Mononuclear cell (primary cell): ENCODE data around the gene OR52H1. TPM values are rescaled to one million over a fixed set of nuclear protein-coding genes. Genes with fewer than 3 reads are reported as not detected.

Experiments
- H3K27me3 ChIP-seq: 2 replicates; pipeline ENCODE4 v1.6.0; 2011; ENCODE audit warnings: low read length, control low read depth; ENCODE audit not compliant: insufficient read depth
- H3K4me1 ChIP-seq: 2 replicates; pipeline ENCODE4 v1.5.1; 2011; ENCODE audit warnings: mild to moderate bottlenecking, low read length, control low read depth; ENCODE audit not compliant: insufficient read depth
- H3K4me3 ChIP-seq: 2 replicates; pipeline ENCODE4 v1.5.1; 2011; ENCODE audit warnings: mild to moderate bottlenecking, low read length, moderate library complexity
- H3K9me3 ChIP-seq: 2 replicates; pipeline ENCODE4 v1.5.1; 2011; ENCODE audit warnings: low read depth, mild to moderate bottlenecking, control low read depth, low read length
- total RNA-seq: library from RNA; depleted of rRNA; stranded (reverse); fragments of >200 nt; gene quantifications from one replicate; pipeline ENCODE4 v1.2.3, GENCODE V29; 2012

Gene OR52H1
- total RNA-seq, 1 donor, result 0.63 TPM

- Histone ChIP-seq H3K4me1 (no peaks in the 10 kb centered on the region), H3K4me3 (no peak overlapping the region), H3K9me3 (no peaks in the 10 kb centered on the region), H3K27me3 (no peaks in the 10 kb centered on the region)
Measured at GRCh38 chr11:5514841-5515240, 33.5 kb downstream of the OR52H1 start.

- Histone ChIP-seq H3K4me3 (no peak within 1 kb of the TSS), H3K27me3 (no peaks in the 10 kb centered on the region), H3K4me1 (no peaks in the 10 kb centered on the region), H3K9me3 (no peaks in the 10 kb centered on the region)
Measured at GRCh38 chr11:5509803-5510202, 38.5 kb downstream of the OR52H1 start, which contains the start of gene UBQLN3. Gene UBQLN3, minus strand, starts transcription at chr11:5509957. Its CDS starts 399 bp downstream, at chr11:5509558.

DNA sequence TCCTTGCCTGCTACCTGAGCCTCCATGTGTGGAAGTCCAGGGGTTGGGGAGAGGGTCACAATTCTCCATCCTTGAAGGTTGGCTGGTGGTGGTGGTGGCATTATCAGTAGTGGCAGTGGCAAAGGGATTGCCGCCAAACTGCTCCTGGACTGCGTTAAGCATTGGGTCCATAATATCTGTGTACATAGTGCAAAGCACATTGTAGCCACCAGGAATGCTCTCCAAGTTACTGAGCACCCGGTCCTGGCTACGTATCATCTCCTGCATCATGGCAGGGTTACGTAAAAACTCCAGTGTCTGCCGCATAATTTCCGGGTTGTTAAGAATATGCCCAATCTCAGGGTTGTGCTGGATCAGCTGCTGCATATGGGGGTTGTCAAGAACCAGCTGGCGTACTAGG is 39.7 kb downstream of the OR52H1 start:
- Histone ChIP-seq H3K27me3 (no peaks in the 10 kb centered on the region), H3K4me3 (no peak overlapping the region), H3K9me3 (no peaks in the 10 kb centered on the region)

GRCh38 chr11:5507933-5508305 is 40.4 kb downstream of the OR52H1 start:
- no peaks in the 10 kb centered on the region for H3K4me1 ChIP-seq
- H3K4me3 ChIP-seq, result no peak overlapping the region
- no peaks in the 10 kb centered on the region for H3K27me3 ChIP-seq
- H3K9me3 ChIP-seq, result no peaks in the 10 kb centered on the region

More for the DNA sequence above, 39.7 kb downstream of the OR52H1 start:
- no peaks in the 10 kb centered on the region for H3K4me1 ChIP-seq

DNA sequence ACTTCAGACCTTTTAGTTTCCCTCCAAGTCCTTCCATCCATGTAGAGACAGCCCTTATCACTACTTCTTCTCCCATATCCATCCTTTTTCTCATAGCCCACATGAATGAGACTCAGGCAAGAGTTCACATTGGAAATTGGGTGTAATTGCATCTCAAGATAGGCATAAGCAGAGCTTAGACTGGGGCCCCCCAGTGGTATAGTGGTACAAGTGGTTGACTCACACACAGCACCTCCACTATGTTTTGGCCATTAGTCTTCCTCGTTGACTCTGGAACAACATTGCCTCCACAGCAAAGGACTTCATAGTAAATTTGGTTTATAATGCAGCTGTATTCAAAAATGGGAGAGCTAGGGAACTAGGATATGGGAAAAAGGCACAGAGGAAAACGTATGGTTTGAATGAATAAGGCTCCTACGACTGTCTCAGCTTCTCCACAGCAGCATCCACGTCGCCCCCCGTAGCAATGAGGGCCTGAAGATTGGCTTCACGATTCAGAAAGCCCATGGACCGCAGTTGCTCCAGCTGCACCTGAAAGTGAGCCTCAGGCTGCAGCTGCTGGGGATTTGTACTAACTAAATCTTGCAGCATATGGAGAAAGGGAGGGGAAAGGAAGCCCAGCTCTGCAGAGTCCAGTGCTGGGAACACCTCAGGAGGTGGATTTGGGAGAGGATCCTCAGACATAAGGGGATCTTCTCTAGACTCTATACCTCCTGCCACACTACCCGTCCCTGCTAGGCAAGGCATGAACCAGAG is 41.0 kb downstream of the OR52H1 start:
- no peak overlapping the region for H3K4me3 ChIP-seq
- H3K9me3 ChIP-seq, result no peaks in the 10 kb centered on the region
- no peaks in the 10 kb centered on the region for H3K27me3 ChIP-seq

DNA sequence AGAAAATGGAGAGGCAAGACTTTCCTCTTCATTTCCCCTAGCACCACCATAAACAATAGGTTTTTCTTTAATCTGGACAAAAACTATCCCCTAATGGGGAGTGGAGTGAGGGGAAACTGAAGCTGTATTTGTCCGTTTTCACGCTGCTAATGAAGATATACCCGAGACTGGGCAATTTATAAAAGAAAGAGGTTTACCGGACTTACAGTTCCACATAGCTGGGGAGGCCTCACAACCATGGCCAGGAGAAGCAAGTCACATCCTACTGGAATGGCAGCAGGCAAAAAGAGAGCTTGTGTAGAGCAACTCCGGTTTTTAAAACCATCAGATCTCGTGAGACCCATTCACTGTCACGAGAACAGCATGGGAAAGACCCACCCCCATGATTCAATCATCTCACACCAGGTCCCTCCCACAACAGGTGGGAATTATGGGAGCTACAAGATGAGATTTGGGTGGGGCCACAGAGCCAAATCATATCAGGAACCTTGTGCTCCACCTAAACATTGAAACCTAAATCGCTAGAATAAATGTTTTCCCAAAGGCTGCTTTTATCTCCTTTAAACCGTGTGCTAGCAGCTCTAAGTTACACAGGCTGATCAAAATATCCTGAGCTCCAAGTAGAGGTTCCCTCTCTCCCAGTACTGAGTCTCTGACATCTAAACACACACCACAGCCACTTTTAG is 42.8 kb downstream of the OR52H1 start:
- H3K4me1 ChIP-seq, result no peaks in the 10 kb centered on the region
- no peaks in the 10 kb centered on the region for H3K27me3 ChIP-seq
- no peak overlapping the region for H3K4me3 ChIP-seq
- no peaks in the 10 kb centered on the region for H3K9me3 ChIP-seq

More for the DNA sequence above, 41.0 kb downstream of the OR52H1 start:
- no peaks in the 10 kb centered on the region for H3K4me1 ChIP-seq

GRCh38 chr11:5504403-5504921 is 43.9 kb downstream of the OR52H1 start:
- Histone ChIP-seq H3K27me3 (no peaks in the 10 kb centered on the region), H3K4me3 (no peak overlapping the region), H3K9me3 (no peaks in the 10 kb centered on the region), H3K4me1 (no peaks in the 10 kb centered on the region)

- H3K4me3 ChIP-seq, result no peak overlapping the region
- no peaks in the 10 kb centered on the region for H3K9me3 ChIP-seq
- no peaks in the 10 kb centered on the region for H3K27me3 ChIP-seq
- H3K4me1 ChIP-seq, result no peaks in the 10 kb centered on the region
Measured at GRCh38 chr11:5500393-5500801, 47.9 kb downstream of the OR52H1 start.

GRCh38 chr11:5499671-5500070 is 48.7 kb downstream of the OR52H1 start:
- no peak overlapping the region for H3K4me3 ChIP-seq
- no peaks in the 10 kb centered on the region for H3K4me1 ChIP-seq
- H3K9me3 ChIP-seq, result no peaks in the 10 kb centered on the region
- no peaks in the 10 kb centered on the region for H3K27me3 ChIP-seq

Other genes with a start within 250 kb of the OR52H1 start
- gene OR51B4, start 246.6 kb downstream of the OR52H1 start, total RNA-seq, result not detected
- gene OR51B2, start 224.2 kb downstream of the OR52H1 start, total RNA-seq, result not detected
- gene OR51B5, start 205.0 kb downstream of the OR52H1 start, total RNA-seq, result 0.31 TPM
- not detected for gene OR51B6, start 197.0 kb downstream of the OR52H1 start, total RNA-seq
- 0.10 TPM for gene OR51M1, start 164.7 kb downstream of the OR52H1 start, total RNA-seq
- gene OR51Q1, start 126.4 kb downstream of the OR52H1 start, total RNA-seq, result not detected
- gene OR51I1, start 107.0 kb downstream of the OR52H1 start, total RNA-seq, result not detected
- not detected for gene OR51I2, start 99.2 kb downstream of the OR52H1 start, total RNA-seq
- gene OR52D1, start 59.9 kb downstream of the OR52H1 start, total RNA-seq, result not detected
- 0.21 TPM for gene UBQLN3, start 38.6 kb downstream of the OR52H1 start, total RNA-seq
- gene UBQLNL, start 31.8 kb downstream of the OR52H1 start, total RNA-seq, result 0.52 TPM
- gene OR52B6, start 32.3 kb upstream of the OR52H1 start, total RNA-seq, result not detected
- gene TRIM6, start 48.1 kb upstream of the OR52H1 start, total RNA-seq, result 0.42 TPM
- gene TRIM34, start 76.5 kb upstream of the OR52H1 start, total RNA-seq, result 7.2 TPM
- gene TRIM5, start 136.5 kb upstream of the OR52H1 start, total RNA-seq, result 6.5 TPM
- gene TRIM22, start 141.2 kb upstream of the OR52H1 start, total RNA-seq, result 252 TPM
- gene OR56B1, start 187.9 kb upstream of the OR52H1 start, total RNA-seq, result 0.42 TPM
- 1.0 TPM for gene OR52N4, start 205.7 kb upstream of the OR52H1 start, total RNA-seq
- not detected for gene OR52N5, start 234.8 kb upstream of the OR52H1 start, total RNA-seq
- not detected for gene OR52N1, start 242.7 kb upstream of the OR52H1 start, total RNA-seq